HG03159 (cell line): ENCODE results near the gene MIA3.

Experiments used
- ATAC-seq: cut with Tn5 transposase; IDR thresholded peaks from one replicate; pipeline ENCODE4 v1.9.1; 2021; ENCODE audit warnings: mild to moderate bottlenecking, moderate library complexity; ENCODE audit not compliant: unreplicated experiment

The MIA3 gene

GRCh38 chr1:222713091-222713961 is 95.4 kb downstream of the MIA3 start:
- ATAC-seq: peak; percentile 58

- ATAC-seq: no peak
Observed at GRCh38 chr1:222716393-222716792, 98.5 kb downstream of the MIA3 start.
